ACC112 (cell line): Measurements from ENCODE around the gene TRIM62.
"Not testable (repeated sequence)": the region's sequence is repeated elsewhere in the genome, so short reads cannot be mapped to it uniquely, and the experiment has no call there.

Source experiments
- H2AFZ ChIP-seq: fragments of 200-600 bp; sonication (generic); one replicate; pipeline ENCODE4 v1.6.0; 2017; ENCODE audit warnings: antibody characterized with exemption, low read length; ENCODE audit not compliant: unreplicated experiment
- H3K27ac ChIP-seq: fragments of 200-600 bp; sonication (generic); 2 replicates; pipeline ENCODE4 v1.5.1; 2014; ENCODE audit warnings: low read depth, mild to moderate bottlenecking, antibody characterized with exemption, low read length, moderate library complexity
- H3K27me3 ChIP-seq: fragments of 200-600 bp; sonication (generic); 2 replicates; pipeline ENCODE4 v1.6.1; 2014; ENCODE audit warnings: mild to moderate bottlenecking, antibody characterized with exemption, low read length, moderate library complexity, mixed read lengths; ENCODE audit not compliant: insufficient read depth
- H3K36me3 ChIP-seq: fragments of 200-600 bp; sonication (generic); 2 replicates; pipeline ENCODE4 v1.6.1; 2016; ENCODE audit warnings: mild to moderate bottlenecking, antibody characterized with exemption, low read length, moderate library complexity, mixed read lengths; ENCODE audit not compliant: insufficient read depth
- H3K4me1 ChIP-seq: fragments of 200-600 bp; sonication (generic); one replicate; pipeline ENCODE4 v1.6.1; 2016; ENCODE audit warnings: low read length, mixed read lengths; ENCODE audit not compliant: insufficient read depth, unreplicated experiment, control insufficient read depth
- H3K4me3 ChIP-seq: fragments of 200-600 bp; sonication (generic); 2 replicates; pipeline ENCODE4 v1.5.1; 2014; ENCODE audit warnings: mild to moderate bottlenecking, low read depth, low read length
- H3K79me2 ChIP-seq: fragments of 200-600 bp; sonication (generic); one replicate; pipeline ENCODE4 v1.6.0; 2016; ENCODE audit warnings: low read length; ENCODE audit not compliant: control insufficient read depth, unreplicated experiment, insufficient read depth

Gene TRIM62

DNA sequence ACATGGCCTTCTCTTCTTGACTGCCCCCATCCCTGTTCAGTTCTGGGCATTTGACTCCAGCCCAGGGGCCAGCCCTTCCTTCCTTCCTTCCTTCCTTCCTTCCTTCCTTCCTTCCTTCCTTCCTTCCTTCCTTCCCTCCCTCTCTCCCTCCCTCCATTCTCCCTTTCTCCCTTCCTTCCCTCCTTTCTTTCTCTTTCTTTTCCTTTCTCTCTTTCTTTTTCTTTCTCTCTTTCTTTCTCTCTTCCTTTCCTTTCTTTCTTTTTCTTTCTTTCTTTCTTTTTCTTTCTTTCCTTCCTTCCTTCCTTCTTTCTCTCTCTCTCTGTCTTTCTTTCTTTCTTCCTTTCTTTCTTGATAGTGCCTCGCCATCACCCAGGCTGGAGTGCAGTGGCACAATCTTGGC lies 45.8 kb downstream of the TRIM62 start:
- H3K27me3 ChIP-seq, H3K79me2 ChIP-seq, H3K27ac ChIP-seq, H2AFZ ChIP-seq, H3K4me1 ChIP-seq, H3K36me3 ChIP-seq, H3K4me3 ChIP-seq: not testable (repeated sequence)

DNA sequence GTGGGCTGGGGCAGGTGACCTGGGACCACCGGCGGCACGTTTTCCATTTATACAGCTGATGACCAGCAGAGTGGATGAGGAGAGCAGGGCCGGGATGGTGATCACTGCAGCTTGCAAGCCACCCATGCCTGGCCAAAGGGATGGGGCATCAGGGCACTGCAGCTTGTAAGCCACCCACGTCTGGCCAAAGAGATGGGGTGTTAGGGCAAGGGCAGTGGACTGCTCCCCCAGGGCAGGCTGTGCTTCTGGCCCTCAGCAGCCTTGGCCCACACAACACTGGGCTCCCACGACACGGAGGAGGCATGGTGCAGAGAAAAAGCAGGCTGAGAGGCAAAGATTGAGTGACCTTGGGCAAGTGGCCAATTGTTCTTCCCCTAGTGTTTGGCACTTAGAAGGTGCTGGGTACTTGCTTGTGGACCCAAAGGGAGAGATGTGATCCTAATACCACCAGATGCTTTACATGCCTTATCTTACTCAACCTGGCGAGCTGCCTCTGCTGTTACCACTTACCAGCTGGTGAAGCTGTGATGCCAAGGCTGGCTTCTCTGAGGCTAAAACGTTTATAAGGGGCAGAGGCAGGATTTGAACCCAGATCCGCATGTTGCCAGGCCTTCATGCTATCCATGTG lies 48.3 kb downstream of the TRIM62 start:
- Histone ChIP-seq H3K36me3 (no peaks in the 10 kb centered on the region), H3K79me2 (no peaks in the 10 kb centered on the region)

GRCh38 chr1:33132549-33132948 lies 49.3 kb downstream of the TRIM62 start:
- Histone ChIP-seq H3K27me3 (no peaks in the 10 kb centered on the region), H3K4me1 (no peaks in the 10 kb centered on the region), H3K4me3 (no peak overlapping the region)

More for the DNA sequence above, 48.3 kb downstream of the TRIM62 start:
- no peak overlapping the region for H2AFZ ChIP-seq
- no peaks in the 10 kb centered on the region for H3K27me3 ChIP-seq
- no peak overlapping the region for H3K4me3 ChIP-seq
- H3K4me1 ChIP-seq: no peaks in the 10 kb centered on the region
- no peak overlapping the region for H3K27ac ChIP-seq

DNA sequence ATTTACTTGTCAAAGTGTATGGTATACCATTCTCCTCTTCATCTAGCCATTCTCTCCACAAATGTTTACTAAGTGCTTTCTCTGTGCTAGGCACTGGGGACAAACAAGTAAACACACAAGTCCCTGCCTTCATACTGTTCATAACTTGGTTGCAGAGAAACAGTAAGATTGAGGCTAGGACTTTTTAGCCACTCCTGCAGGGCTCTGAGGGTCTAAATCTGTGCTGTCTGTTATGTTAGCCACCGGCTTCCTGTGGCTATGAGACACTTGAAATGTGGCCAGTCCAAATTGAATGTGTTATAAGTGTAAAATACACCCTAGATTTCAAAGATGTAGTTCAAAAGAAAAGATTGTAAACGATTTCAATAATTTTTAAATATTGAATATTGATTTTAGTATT lies 50.7 kb downstream of the TRIM62 start:
- Histone ChIP-seq H3K4me3 (no peak overlapping the region), H3K4me1 (peaks cover 2% of the 10 kb centered on the region), H3K27me3 (no peaks in the 10 kb centered on the region), H3K36me3 (no peaks in the 10 kb centered on the region), H2AFZ (no peak overlapping the region), H3K27ac (no peak overlapping the region), H3K79me2 (peaks cover 7% of the 10 kb centered on the region)

More at GRCh38 chr1:33132549-33132948, 49.3 kb downstream of the TRIM62 start:
- Histone ChIP-seq H3K79me2 (no peaks in the 10 kb centered on the region), H2AFZ (no peak overlapping the region), H3K36me3 (no peaks in the 10 kb centered on the region), H3K27ac (no peak overlapping the region)

DNA sequence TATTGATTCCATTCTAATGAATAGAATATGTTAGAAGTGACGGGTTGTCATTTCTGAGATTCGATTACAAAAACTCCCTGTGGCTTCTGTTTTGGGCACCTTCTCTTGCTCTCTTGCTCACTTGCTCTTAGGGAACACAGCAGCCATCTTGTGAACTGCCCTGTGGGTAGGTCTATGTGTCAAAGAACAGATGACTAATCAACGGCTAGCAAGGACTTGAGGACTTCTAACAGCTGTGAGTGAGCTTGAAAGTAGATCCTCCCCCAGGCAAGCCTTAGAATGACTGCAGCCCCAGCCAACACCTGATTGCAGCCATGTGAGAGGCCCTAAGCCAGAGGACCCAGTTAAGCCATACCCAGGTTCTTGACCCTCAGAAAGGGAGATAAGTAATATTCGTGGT lies 51.5 kb downstream of the TRIM62 start:
- H2AFZ ChIP-seq: no peak overlapping the region
- H3K27ac ChIP-seq: no peak overlapping the region
- peaks cover 10% of the 10 kb centered on the region for H3K79me2 ChIP-seq
- no peaks in the 10 kb centered on the region for H3K27me3 ChIP-seq
- H3K4me1 ChIP-seq: peaks cover 8% of the 10 kb centered on the region
- H3K36me3 ChIP-seq: peaks cover under 1% of the 10 kb centered on the region; the same call in 1 of the 2 replicates
- no peak overlapping the region for H3K4me3 ChIP-seq

DNA sequence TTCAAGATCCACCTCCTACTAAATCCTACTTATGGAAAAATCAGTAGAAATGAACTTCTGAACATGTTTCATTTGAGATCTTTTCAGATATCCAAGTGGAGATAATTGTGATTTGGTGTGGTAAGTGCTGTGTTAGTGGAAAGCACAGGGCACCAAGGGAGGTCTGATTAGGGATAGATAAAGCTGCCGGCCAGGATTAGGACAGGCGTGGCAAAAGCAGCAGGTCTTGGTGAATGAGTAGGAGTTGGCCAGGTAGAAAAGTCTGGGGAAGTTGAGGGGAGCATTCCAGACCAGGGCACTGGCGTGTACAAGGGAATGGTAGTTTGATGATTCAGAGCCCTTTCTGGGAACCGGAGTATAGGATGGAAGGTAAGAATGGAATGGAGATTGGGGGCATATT lies 53.1 kb downstream of the TRIM62 start:
- peaks cover 10% of the 10 kb centered on the region for H3K79me2 ChIP-seq
- H3K27ac ChIP-seq: no peak overlapping the region
- H3K4me3 ChIP-seq: no peak overlapping the region
- peaks cover 8% of the 10 kb centered on the region for H3K4me1 ChIP-seq
- H2AFZ ChIP-seq: no peak overlapping the region
- peaks cover 6% of the 10 kb centered on the region; the same call in 1 of the 2 replicates for H3K36me3 ChIP-seq
- H3K27me3 ChIP-seq: no peaks in the 10 kb centered on the region

DNA sequence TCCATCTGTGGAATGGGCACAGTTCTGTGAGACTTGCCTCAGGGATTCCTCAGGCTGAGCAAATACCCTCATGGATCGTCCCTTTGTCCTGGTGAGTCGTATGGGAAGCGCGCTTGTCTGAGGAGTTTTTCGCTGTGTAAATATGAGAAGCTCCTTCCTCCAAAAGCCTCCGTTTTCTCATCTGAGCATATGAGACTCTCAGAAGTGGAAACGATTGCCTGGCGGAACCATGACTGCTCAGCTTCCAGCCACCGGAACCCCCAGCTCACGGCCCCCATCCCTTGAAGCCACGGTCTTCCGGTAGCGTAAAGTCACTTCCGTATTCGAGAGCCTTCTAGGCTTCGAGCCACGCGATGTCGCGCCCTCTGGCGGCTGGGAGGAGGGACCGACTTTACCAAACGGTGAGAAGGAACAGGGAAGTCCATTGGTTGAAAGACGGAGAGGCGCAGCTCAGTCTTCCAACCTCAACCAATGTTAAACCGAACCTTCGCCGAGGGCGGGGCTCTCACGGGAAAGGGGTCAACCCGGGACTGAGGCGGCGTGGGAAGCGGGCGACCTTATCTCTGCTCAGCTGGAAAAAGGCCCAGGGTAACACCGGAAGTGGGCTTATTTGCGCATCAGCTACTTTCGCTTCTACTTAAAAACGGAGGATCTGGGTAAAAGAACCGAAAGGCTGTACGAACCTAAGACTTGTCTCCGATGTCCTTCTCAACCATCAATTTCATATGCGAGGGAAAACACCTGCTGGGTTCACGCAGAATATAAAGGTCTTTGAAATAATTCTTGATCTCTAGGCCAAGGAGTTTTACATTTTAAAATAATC lies 54.6 kb downstream of the TRIM62 start:
- Histone ChIP-seq H3K27ac (peak overlapping the region; percentile 80), H3K79me2 (peaks cover 10% of the 10 kb centered on the region), H3K36me3 (peaks cover 6% of the 10 kb centered on the region; the same call in 1 of the 2 replicates), H3K4me3 (peak overlapping the region; percentile 94), H3K27me3 (no peaks in the 10 kb centered on the region), H3K4me1 (peaks cover 8% of the 10 kb centered on the region), H2AFZ (peak overlapping the region; percentile 89)

- H3K27me3 ChIP-seq: no peaks in the 10 kb centered on the region
- H3K4me3 ChIP-seq: peak overlapping the region; percentile 94
- peak overlapping the region; percentile 64 for H2AFZ ChIP-seq
- peaks cover 10% of the 10 kb centered on the region for H3K79me2 ChIP-seq
- peaks cover 8% of the 10 kb centered on the region for H3K4me1 ChIP-seq
- H3K36me3 ChIP-seq: peaks cover 6% of the 10 kb centered on the region; the same call in 1 of the 2 replicates
- H3K27ac ChIP-seq: peak overlapping the region; percentile 80
Observed at GRCh38 chr1:33126411-33127000, 55.3 kb downstream of the TRIM62 start.

- H3K4me3 ChIP-seq, H3K27me3 ChIP-seq, H3K4me1 ChIP-seq, H3K36me3 ChIP-seq, H3K79me2 ChIP-seq, H2AFZ ChIP-seq, H3K27ac ChIP-seq: not testable (repeated sequence)
Observed at GRCh38 chr1:33124647-33125046, 57.2 kb downstream of the TRIM62 start.

DNA sequence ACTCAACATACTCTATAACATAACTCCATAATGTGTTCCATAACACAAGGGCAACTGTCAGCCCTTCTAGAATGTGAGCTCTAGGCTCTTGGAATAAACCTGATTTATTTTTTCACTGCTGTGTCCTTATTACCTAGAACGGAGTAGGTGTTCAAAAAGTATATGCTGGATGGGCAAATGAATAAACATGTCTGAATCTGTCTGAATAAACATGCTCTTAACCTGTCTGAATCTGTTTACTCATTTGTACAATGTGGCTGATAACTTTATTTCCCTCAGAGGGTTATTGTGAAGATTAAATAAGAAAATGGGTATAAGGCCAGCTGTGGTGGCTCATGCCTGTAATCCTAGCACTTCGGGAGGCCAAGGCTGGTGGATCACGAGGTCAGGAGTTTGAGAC lies 58.6 kb downstream of the TRIM62 start:
- Histone ChIP-seq H3K79me2 (peaks cover 10% of the 10 kb centered on the region), H3K4me3 (no peak overlapping the region), H3K27ac (no peak overlapping the region), H2AFZ (no peak overlapping the region), H3K27me3 (no peaks in the 10 kb centered on the region), H3K36me3 (peaks cover 6% of the 10 kb centered on the region; the same call in 1 of the 2 replicates), H3K4me1 (peaks cover 8% of the 10 kb centered on the region)
